Hepatocyte (in vitro differentiated cells): Measurements from ENCODE around the gene GRID1. TPM values are rescaled to one million over a fixed set of nuclear protein-coding genes. Genes with fewer than 3 reads are reported as not detected.

ENCODE experiments used
- DNase-seq: peaks from one replicate; pipeline ENCODE4 v3.0.0-alpha.2; 2016; ENCODE audit warnings: low spot score
- H2AFZ ChIP-seq: fragments of 200-600 bp; sonication (generic); 2 replicates; pipeline ENCODE4 v1.6.0; 2016; ENCODE audit warnings: antibody characterized with exemption, mild to moderate bottlenecking
- H3K27ac ChIP-seq: fragments of 200-600 bp; sonication (generic); 2 replicates; pipeline ENCODE4 v1.5.1; 2016; ENCODE audit warnings: mild to moderate bottlenecking
- H3K27me3 ChIP-seq: fragments of 200-600 bp; sonication (generic); 2 replicates; pipeline ENCODE4 v1.6.1; 2016
- H3K36me3 ChIP-seq: fragments of 200-600 bp; sonication (generic); replicated peaks from 2 replicates; pipeline ENCODE4 v1.5.1; 2016; ENCODE audit warnings: low read depth; ENCODE audit not compliant: insufficient read depth
- H3K4me1 ChIP-seq: fragments of 200-600 bp; sonication (generic); 2 replicates; pipeline ENCODE4 v1.5.1; 2016; ENCODE audit warnings: mild to moderate bottlenecking, moderate library complexity; ENCODE audit not compliant: insufficient read depth
- H3K4me2 ChIP-seq: fragments of 200-600 bp; sonication (generic); 2 replicates; pipeline ENCODE4 v1.6.0; 2016
- H3K4me3 ChIP-seq: fragments of 200-600 bp; sonication (generic); 2 replicates; pipeline ENCODE4 v1.5.1; 2016; ENCODE audit warnings: mild to moderate bottlenecking
- H3K79me2 ChIP-seq: fragments of 200-600 bp; sonication (generic); 2 replicates; pipeline ENCODE4 v1.6.0; 2017; ENCODE audit warnings: mild to moderate bottlenecking
- H3K9me2 ChIP-seq: fragments of 200-600 bp; sonication (generic); replicated peaks from 2 replicates; pipeline ENCODE4 v1.6.0; 2017; ENCODE audit warnings: mild to moderate bottlenecking; ENCODE audit not compliant: insufficient read depth
- H3K9me3 ChIP-seq: fragments of 200-600 bp; sonication (generic); 2 replicates; pipeline ENCODE4 v1.5.1; 2016; ENCODE audit warnings: low read depth, mild to moderate bottlenecking
- H4K20me1 ChIP-seq: fragments of 200-600 bp; sonication (generic); 2 replicates; pipeline ENCODE4 v1.6.0; 2016; ENCODE audit warnings: mild to moderate bottlenecking; ENCODE audit not compliant: insufficient read depth, poor library complexity, severe bottlenecking
- CTCF ChIP-seq: fragments of 200-600 bp; sonication (generic); IDR thresholded peaks from 2 replicates; pipeline ENCODE4 v1.5.1; 2016; ENCODE audit warnings: antibody characterized with exemption, mild to moderate bottlenecking; ENCODE audit not compliant: poor library complexity
- EZH2 ChIP-seq: fragments of 200-600 bp; sonication (generic); IDR thresholded peaks from 2 replicates; pipeline ENCODE4 v1.6.1; 2016; ENCODE audit warnings: antibody characterized with exemption, mild to moderate bottlenecking, borderline replicate concordance
- EZH2phosphoT487 ChIP-seq: fragments of 200-600 bp; sonication (generic); IDR thresholded peaks from one replicate; pipeline ENCODE4 v1.6.1; 2018; ENCODE audit warnings: antibody characterized with exemption, mild to moderate bottlenecking, low read depth, moderate library complexity; ENCODE audit not compliant: unreplicated experiment, severe bottlenecking
- WGBS: methylation state at CpG from one replicate; pipeline ENCODE4 v1.1.6; 2016; ENCODE audit warnings: low lambda C conversion rate; ENCODE audit errors: missing lambda C conversion rate; 5-methylcytosine and 5-hydroxymethylcytosine counted together
- polyA plus RNA-seq: library from polyadenylated mRNA; unstranded; fragments of >200 nt; fragmentation: Nextera tagmentation; extraction: Ambion mirVana; gene quantifications from 2 replicates; pipeline ENCODE4 v1.2.1, GENCODE V29; 2016
- total RNA-seq: library from RNA; depleted of rRNA; stranded (reverse); fragments of >200 nt; gene quantifications from 2 replicates; pipeline ENCODE4 v1.2.3, GENCODE V29; 2014

GRID1 gene
- total and polyA plus RNA-seq, 2 experiments from 2014 or later: 0.07 to 0.37 TPM

GRCh38 chr10:86195521-86196157, 171.0 kb downstream of the GRID1 start:
- H3K36me3 ChIP-seq: no peaks in the 10 kb centered on the region
- no peak for DNase-seq
- H3K9me2 ChIP-seq: no peaks in the 10 kb centered on the region
- no peak overlapping the region for H3K4me2 ChIP-seq
- TF ChIP-seq EZH2 (no peak), CTCF (no peak), EZH2phosphoT487 (no peak)
- no peaks in the 10 kb centered on the region for H3K4me1 ChIP-seq
- WGBS: 82% methylated on average over 14 of the region's 14 CpGs
- H3K27me3 ChIP-seq: no peaks in the 10 kb centered on the region
- H3K27ac ChIP-seq: no peak overlapping the region
- no peak overlapping the region for H2AFZ ChIP-seq
- no peaks in the 10 kb centered on the region for H3K9me3 ChIP-seq
- H3K4me3 ChIP-seq: no peak overlapping the region
- H4K20me1 ChIP-seq: no peaks in the 10 kb centered on the region
- H3K79me2 ChIP-seq: no peaks in the 10 kb centered on the region

GRCh38 chr10:86194684-86195083, 171.9 kb downstream of the GRID1 start:
- no peak for TF ChIP-seq EZH2phosphoT487
- no peak for TF ChIP-seq CTCF
- no peak for TF ChIP-seq EZH2
- DNase-seq: no peak

GRCh38 chr10:86193841-86194240, 172.8 kb downstream of the GRID1 start:
- Histone ChIP-seq H3K4me1 (no peaks in the 10 kb centered on the region), H3K36me3 (no peaks in the 10 kb centered on the region), H3K27ac (no peak overlapping the region), H2AFZ (no peak overlapping the region), H3K79me2 (no peaks in the 10 kb centered on the region), H3K9me3 (no peaks in the 10 kb centered on the region), H3K4me2 (no peak overlapping the region), H3K9me2 (no peaks in the 10 kb centered on the region), H4K20me1 (no peaks in the 10 kb centered on the region), H3K27me3 (no peaks in the 10 kb centered on the region), H3K4me3 (no peak overlapping the region)
- DNase-seq: no peak
- TF ChIP-seq CTCF (no peak), EZH2 (no peak), EZH2phosphoT487 (no peak)
- WGBS: 78% methylated on average over 4 of the region's 4 CpGs

More at GRCh38 chr10:86194684-86195083, 171.9 kb downstream of the GRID1 start:
- Histone ChIP-seq H2AFZ (no peak overlapping the region), H3K27me3 (no peaks in the 10 kb centered on the region), H3K9me2 (no peaks in the 10 kb centered on the region), H3K4me2 (no peak overlapping the region), H3K27ac (no peak overlapping the region), H3K79me2 (no peaks in the 10 kb centered on the region), H3K4me1 (no peaks in the 10 kb centered on the region), H3K9me3 (no peaks in the 10 kb centered on the region), H4K20me1 (no peaks in the 10 kb centered on the region), H3K4me3 (no peak overlapping the region), H3K36me3 (no peaks in the 10 kb centered on the region)
- WGBS: 79% methylated on average over 5 of the region's 5 CpGs
